ENCODE measurements around the gene CST7. TPM values are rescaled to one million over a fixed set of nuclear protein-coding genes. Genes with fewer than 3 reads are reported as not detected.
A peak's percentile ranks its signal among the peaks of the same experiment; 100 is the strongest.
"Not testable (repeated sequence)": the region's sequence is repeated elsewhere in the genome, so short reads cannot be mapped to it uniquely, and the experiment has no call there.

The CST7 gene
- polyA plus RNA-seq, 1 donor: 1.9 TPM

GRCh38 chr20:24994470-24995368 lies 45.6 kb downstream of the CST7 start:
- H3K4me1 ChIP-seq (ENCODE audit: control insufficient read depth, insufficient read depth, low read length): peaks cover 31% of the 10 kb centered on the region
- no peak overlapping the region for H3K27ac ChIP-seq (ENCODE audit: low read length)
- H3K9me3 ChIP-seq (ENCODE audit: control insufficient read depth, low read depth, low read length): no peaks in the 10 kb centered on the region
- WGBS (ENCODE audit: insufficient coverage, low lambda C conversion rate): 20% methylated on average over 1 of the region's 20 CpGs
- H3K4me3 ChIP-seq (ENCODE audit: low read length): no peak overlapping the region
- peak; percentile 58 to 63 for DNase-seq
- no peaks in the 10 kb centered on the region for H3K36me3 ChIP-seq (ENCODE audit: control insufficient read depth, insufficient read depth, low read length)
- no peaks in the 10 kb centered on the region for H3K27me3 ChIP-seq (ENCODE audit: control insufficient read depth, insufficient read depth, low read length)

GRCh38 chr20:24995741-24996448 lies 46.8 kb downstream of the CST7 start:
- Histone ChIP-seq H3K4me3 (ENCODE audit: low read length) (no peak overlapping the region), H3K4me1 (ENCODE audit: control insufficient read depth, insufficient read depth, low read length) (peaks cover 39% of the 10 kb centered on the region), H3K36me3 (ENCODE audit: control insufficient read depth, insufficient read depth, low read length) (no peaks in the 10 kb centered on the region), H3K27me3 (ENCODE audit: control insufficient read depth, insufficient read depth, low read length) (no peaks in the 10 kb centered on the region), H3K27ac (ENCODE audit: low read length) (no peak overlapping the region), H3K9me3 (ENCODE audit: control insufficient read depth, low read depth, low read length) (no peaks in the 10 kb centered on the region)
- 100% methylated on average over 1 of the region's 9 CpGs for WGBS (ENCODE audit: insufficient coverage, low lambda C conversion rate)
- peak in 1 of 2 donors; percentile 34 for DNase-seq

GRCh38 chr20:24996449-24997377 lies 47.6 kb downstream of the CST7 start:
- no peaks in the 10 kb centered on the region for H3K27me3 ChIP-seq (ENCODE audit: control insufficient read depth, insufficient read depth, low read length)
- H3K27ac ChIP-seq (ENCODE audit: low read length): peak overlapping the region; percentile 25
- no peaks in the 10 kb centered on the region for H3K36me3 ChIP-seq (ENCODE audit: control insufficient read depth, insufficient read depth, low read length)
- H3K4me3 ChIP-seq (ENCODE audit: low read length): no peak overlapping the region
- no peaks in the 10 kb centered on the region for H3K9me3 ChIP-seq (ENCODE audit: control insufficient read depth, low read depth, low read length)
- peak; percentile 56 to 81 for DNase-seq
- WGBS (ENCODE audit: insufficient coverage, low lambda C conversion rate): no CpG with 5 or more reads among the region's 9 CpGs
- peaks cover 39% of the 10 kb centered on the region for H3K4me1 ChIP-seq (ENCODE audit: control insufficient read depth, insufficient read depth, low read length)

- DNase-seq: no peak
- H3K27ac ChIP-seq (ENCODE audit: low read length): no peak overlapping the region
- no CpG with 5 or more reads among the region's 3 CpGs for WGBS (ENCODE audit: insufficient coverage, low lambda C conversion rate)
- H3K27me3 ChIP-seq (ENCODE audit: control insufficient read depth, insufficient read depth, low read length): no peaks in the 10 kb centered on the region
- no peaks in the 10 kb centered on the region for H3K9me3 ChIP-seq (ENCODE audit: control insufficient read depth, low read depth, low read length)
- H3K4me1 ChIP-seq (ENCODE audit: control insufficient read depth, insufficient read depth, low read length): peaks cover 39% of the 10 kb centered on the region
- no peak overlapping the region for H3K4me3 ChIP-seq (ENCODE audit: low read length)
- peaks cover 4% of the 10 kb centered on the region for H3K36me3 ChIP-seq (ENCODE audit: control insufficient read depth, insufficient read depth, low read length)
Measured at GRCh38 chr20:24998121-24998520, 49.1 kb downstream of the CST7 start.

GRCh38 chr20:24998631-24999445 lies 49.8 kb downstream of the CST7 start:
- H3K4me3 ChIP-seq (ENCODE audit: low read length): no peak overlapping the region
- DNase-seq: peak; percentile 55 to 67
- WGBS (ENCODE audit: insufficient coverage, low lambda C conversion rate): no CpG with 5 or more reads among the region's 12 CpGs
- peaks cover 39% of the 10 kb centered on the region for H3K4me1 ChIP-seq (ENCODE audit: control insufficient read depth, insufficient read depth, low read length)
- H3K27me3 ChIP-seq (ENCODE audit: control insufficient read depth, insufficient read depth, low read length): no peaks in the 10 kb centered on the region
- H3K9me3 ChIP-seq (ENCODE audit: control insufficient read depth, low read depth, low read length): no peaks in the 10 kb centered on the region
- no peak overlapping the region for H3K27ac ChIP-seq (ENCODE audit: low read length)
- peaks cover 4% of the 10 kb centered on the region for H3K36me3 ChIP-seq (ENCODE audit: control insufficient read depth, insufficient read depth, low read length)

- Histone ChIP-seq H3K27ac (ENCODE audit: low read length) (no peak overlapping the region), H3K4me3 (ENCODE audit: low read length) (no peak overlapping the region), H3K9me3 (ENCODE audit: control insufficient read depth, low read depth, low read length) (no peaks in the 10 kb centered on the region), H3K27me3 (ENCODE audit: control insufficient read depth, insufficient read depth, low read length) (no peaks in the 10 kb centered on the region), H3K36me3 (ENCODE audit: control insufficient read depth, insufficient read depth, low read length) (peaks cover 9% of the 10 kb centered on the region), H3K4me1 (ENCODE audit: control insufficient read depth, insufficient read depth, low read length) (peaks cover 36% of the 10 kb centered on the region)
- DNase-seq: no peak
- WGBS (ENCODE audit: insufficient coverage, low lambda C conversion rate): no CpG with 5 or more reads among the region's 4 CpGs
Measured at GRCh38 chr20:24999568-24999967, 50.5 kb downstream of the CST7 start.

- Histone ChIP-seq H3K4me3 (ENCODE audit: low read length) (no peak overlapping the region), H3K27ac (ENCODE audit: low read length) (no peak overlapping the region), H3K36me3 (ENCODE audit: control insufficient read depth, insufficient read depth, low read length) (peaks cover 12% of the 10 kb centered on the region), H3K9me3 (ENCODE audit: control insufficient read depth, low read depth, low read length) (no peaks in the 10 kb centered on the region), H3K27me3 (ENCODE audit: control insufficient read depth, insufficient read depth, low read length) (no peaks in the 10 kb centered on the region), H3K4me1 (ENCODE audit: control insufficient read depth, insufficient read depth, low read length) (peaks cover 29% of the 10 kb centered on the region)
- DNase-seq: peak; percentile 78 to 87
- WGBS (ENCODE audit: insufficient coverage, low lambda C conversion rate): no CpG with 5 or more reads among the region's 4 CpGs
Measured at GRCh38 chr20:25000268-25000801, 51.3 kb downstream of the CST7 start.

GRCh38 chr20:25001323-25001722 lies 52.3 kb downstream of the CST7 start:
- H3K9me3 ChIP-seq (ENCODE audit: control insufficient read depth, low read depth, low read length); DNase-seq; H3K27me3 ChIP-seq (ENCODE audit: control insufficient read depth, insufficient read depth, low read length); H3K27ac ChIP-seq (ENCODE audit: low read length); H3K4me3 ChIP-seq (ENCODE audit: low read length): not testable (repeated sequence)
- Histone ChIP-seq H3K4me1 (ENCODE audit: control insufficient read depth, insufficient read depth, low read length) (peaks cover 27% of the 10 kb centered on the region), H3K36me3 (ENCODE audit: control insufficient read depth, insufficient read depth, low read length) (peaks cover 21% of the 10 kb centered on the region)
- WGBS (ENCODE audit: insufficient coverage, low lambda C conversion rate): no CpG with 5 or more reads among the region's 4 CpGs

GRCh38 chr20:25003002-25003401 lies 53.9 kb downstream of the CST7 start:
- no peaks in the 10 kb centered on the region for H3K27me3 ChIP-seq (ENCODE audit: control insufficient read depth, insufficient read depth, low read length)
- no peak overlapping the region for H3K4me3 ChIP-seq (ENCODE audit: low read length)
- WGBS (ENCODE audit: insufficient coverage, low lambda C conversion rate): no CpG with 5 or more reads among the region's 1 CpG
- no peak overlapping the region for H3K27ac ChIP-seq (ENCODE audit: low read length)
- no peaks in the 10 kb centered on the region for H3K9me3 ChIP-seq (ENCODE audit: control insufficient read depth, low read depth, low read length)
- H3K36me3 ChIP-seq (ENCODE audit: control insufficient read depth, insufficient read depth, low read length): peaks cover 38% of the 10 kb centered on the region
- peaks cover 19% of the 10 kb centered on the region for H3K4me1 ChIP-seq (ENCODE audit: control insufficient read depth, insufficient read depth, low read length)
- no peak for DNase-seq

Measured in large intestine (tissue), 3 donors.